ENCODE data around the gene INHA. TPM values are rescaled to one million over a fixed set of nuclear protein-coding genes. Genes with fewer than 3 reads are reported as not detected.

The INHA gene
- total RNA-seq, 4 donors from 2014 or later = 0.34 to 3.5 (median 1.5) TPM; not detected in 1

- H3K9me3 ChIP-seq = no peaks in the 10 kb centered on the region
- H3K4me1 ChIP-seq = peaks cover 22% of the 10 kb centered on the region
- peaks cover 25% of the 10 kb centered on the region for H3K27me3 ChIP-seq
- no peak overlapping the region for H3K4me3 ChIP-seq
- H3K36me3 ChIP-seq = peaks cover 9% of the 10 kb centered on the region
- no peak overlapping the region for H3K27ac ChIP-seq
- TF ChIP-seq EP300 (IDR thresholded peaks at IDR 0.05) = no peak
- no peak for TF ChIP-seq POLR2AphosphoS5 (IDR thresholded peaks at IDR 0.05)
- TF ChIP-seq CTCF (IDR thresholded peaks at IDR 0.05) = no peak
- no peak for TF ChIP-seq POLR2A (IDR thresholded peaks at IDR 0.05)
- 92% methylated on average over 15 of the region's 20 CpGs for WGBS
- DNase-seq (ENCODE audit: low spot score in 2 of 2) = no peak
These were observed 16.2 kb upstream of the INHA start for GRCh38 chr2:219555956-219556355.

GRCh38 chr2:219556413-219556812 lies 15.7 kb upstream of the INHA start:
- Histone ChIP-seq H3K27me3 (peaks cover 21% of the 10 kb centered on the region), H3K9me3 (no peaks in the 10 kb centered on the region), H3K4me1 (peaks cover 19% of the 10 kb centered on the region), H3K4me3 (no peak overlapping the region), H3K36me3 (peaks cover 9% of the 10 kb centered on the region), H3K27ac (no peak overlapping the region)
- no peak for DNase-seq (ENCODE audit: low spot score in 2 of 2)
- TF ChIP-seq POLR2AphosphoS5 (IDR thresholded peaks at IDR 0.05) (no peak), CTCF (IDR thresholded peaks at IDR 0.05) (no peak), POLR2A (IDR thresholded peaks at IDR 0.05) (no peak), EP300 (IDR thresholded peaks at IDR 0.05) (no peak)
- 93% methylated on average over 13 of the region's 19 CpGs for WGBS

- Histone ChIP-seq H3K4me1 (peaks cover 10% of the 10 kb centered on the region), H3K36me3 (peaks cover 9% of the 10 kb centered on the region), H3K9me3 (no peaks in the 10 kb centered on the region), H3K4me3 (no peak overlapping the region), H3K27me3 (peaks cover 14% of the 10 kb centered on the region), H3K27ac (no peak overlapping the region)
- WGBS = 91% methylated on average over 19 of the region's 21 CpGs
- DNase-seq (ENCODE audit: low spot score in 2 of 2) = peak in 1 of 2 donors; percentile 58
- TF ChIP-seq EP300 (IDR thresholded peaks at IDR 0.05) (no peak), POLR2AphosphoS5 (IDR thresholded peaks at IDR 0.05) (no peak), CTCF (IDR thresholded peaks at IDR 0.05) (no peak), POLR2A (IDR thresholded peaks at IDR 0.05) (no peak)
These were observed 14.8 kb upstream of the INHA start for GRCh38 chr2:219557320-219557719.

- Histone ChIP-seq H3K9me3 (no peaks in the 10 kb centered on the region), H3K27ac (no peak overlapping the region), H3K36me3 (peaks cover 9% of the 10 kb centered on the region), H3K4me1 (peaks cover 2% of the 10 kb centered on the region), H3K4me3 (no peak overlapping the region), H3K27me3 (peaks cover 10% of the 10 kb centered on the region)
- no peak for TF ChIP-seq CTCF (IDR thresholded peaks at IDR 0.05)
- no peak for TF ChIP-seq POLR2AphosphoS5 (IDR thresholded peaks at IDR 0.05)
- no peak for TF ChIP-seq EP300 (IDR thresholded peaks at IDR 0.05)
- TF ChIP-seq POLR2A (IDR thresholded peaks at IDR 0.05) = no peak
- peak in 1 of 2 donors; percentile 56 for DNase-seq (ENCODE audit: low spot score in 2 of 2)
- 90% methylated on average over 3 of the region's 25 CpGs for WGBS
These were observed 14.0 kb upstream of the INHA start for GRCh38 chr2:219557791-219558785.
